Mucosa of stomach (tissue), 1 donor: ENCODE data around the gene MANEA.

ENCODE experiments used
- H3K27me3 ChIP-seq: one replicate; pipeline ENCODE4 v1.7.0; 2013; ENCODE audit warnings: mild to moderate bottlenecking, low read length; ENCODE audit not compliant: control insufficient read depth, insufficient read depth
- H3K36me3 ChIP-seq: one replicate; pipeline ENCODE4 v1.7.0; 2013; ENCODE audit warnings: low read length; ENCODE audit not compliant: control insufficient read depth, insufficient read depth
- H3K4me1 ChIP-seq: one replicate; pipeline ENCODE4 v1.7.0; 2013; ENCODE audit warnings: mild to moderate bottlenecking, low read length; ENCODE audit not compliant: control insufficient read depth, insufficient read depth
- H3K4me3 ChIP-seq: one replicate; pipeline ENCODE4 v1.7.0; 2013; ENCODE audit warnings: low read length
- H3K9ac ChIP-seq: one replicate; pipeline ENCODE4 v1.7.0; 2013; ENCODE audit warnings: mild to moderate bottlenecking, low read length, moderate library complexity
- H3K9me3 ChIP-seq: one replicate; pipeline ENCODE4 v1.7.0; 2013; ENCODE audit warnings: mild to moderate bottlenecking, low read length, moderate library complexity; ENCODE audit not compliant: control insufficient read depth
- donor health status: Pancreatic carcinoma.

The MANEA gene

GRCh38 chr6:95577304-95578105, at the start of gene MANEA:
Gene MANEA (plus strand): TSS chr6:95577535. CDS start chr6:95586440, 8,905 bp downstream.
- no peaks in the 10 kb centered on the region for H3K4me1 ChIP-seq
- no peaks in the 10 kb centered on the region for H3K9me3 ChIP-seq
- H3K27me3 ChIP-seq = no peaks in the 10 kb centered on the region
- H3K36me3 ChIP-seq = no peaks in the 10 kb centered on the region
- peak within 1 kb of the TSS; percentile 92 for H3K9ac ChIP-seq
- H3K4me3 ChIP-seq = peak within 1 kb of the TSS; percentile 28

GRCh38 chr6:95529762-95530161, 47.6 kb upstream of the MANEA start:
- Histone ChIP-seq H3K9me3 (no peaks in the 10 kb centered on the region), H3K27me3 (no peaks in the 10 kb centered on the region), H3K4me1 (peaks cover 4% of the 10 kb centered on the region), H3K36me3 (no peaks in the 10 kb centered on the region), H3K4me3 (no peak overlapping the region), H3K9ac (no peak overlapping the region)

- Histone ChIP-seq H3K9ac (no peak overlapping the region), H3K9me3 (no peaks in the 10 kb centered on the region)
These were observed 47.0 kb upstream of the MANEA start for GRCh38 chr6:95530176-95530819.

DNA sequence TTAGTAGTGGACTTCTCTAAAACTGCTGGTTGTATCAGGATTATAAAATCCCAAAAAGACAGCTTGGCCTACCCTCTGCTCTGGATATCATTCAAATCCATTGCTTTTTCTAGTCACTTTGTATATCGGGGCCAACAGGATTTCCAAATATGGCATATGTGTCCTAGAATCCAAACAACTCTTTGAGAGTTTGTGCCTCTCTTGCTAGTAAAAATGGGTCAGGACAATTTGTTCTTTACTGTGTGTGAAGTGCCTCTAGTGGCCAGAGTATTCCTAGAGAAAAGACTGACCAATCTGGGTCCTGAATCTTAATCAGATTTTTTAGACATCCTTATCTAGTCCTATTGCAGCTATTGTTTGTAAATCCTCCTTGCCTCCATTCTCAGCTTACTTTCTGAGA, 33.5 kb upstream of the MANEA start:
- no peaks in the 10 kb centered on the region for H3K9me3 ChIP-seq
- no peaks in the 10 kb centered on the region for H3K4me1 ChIP-seq
- H3K36me3 ChIP-seq = no peaks in the 10 kb centered on the region
- no peaks in the 10 kb centered on the region for H3K27me3 ChIP-seq
- H3K9ac ChIP-seq = no peak overlapping the region
- H3K4me3 ChIP-seq = no peak overlapping the region

More at GRCh38 chr6:95530176-95530819, 47.0 kb upstream of the MANEA start:
- Histone ChIP-seq H3K36me3 (no peaks in the 10 kb centered on the region), H3K27me3 (no peaks in the 10 kb centered on the region), H3K4me1 (peaks cover 4% of the 10 kb centered on the region), H3K4me3 (no peak overlapping the region)

DNA sequence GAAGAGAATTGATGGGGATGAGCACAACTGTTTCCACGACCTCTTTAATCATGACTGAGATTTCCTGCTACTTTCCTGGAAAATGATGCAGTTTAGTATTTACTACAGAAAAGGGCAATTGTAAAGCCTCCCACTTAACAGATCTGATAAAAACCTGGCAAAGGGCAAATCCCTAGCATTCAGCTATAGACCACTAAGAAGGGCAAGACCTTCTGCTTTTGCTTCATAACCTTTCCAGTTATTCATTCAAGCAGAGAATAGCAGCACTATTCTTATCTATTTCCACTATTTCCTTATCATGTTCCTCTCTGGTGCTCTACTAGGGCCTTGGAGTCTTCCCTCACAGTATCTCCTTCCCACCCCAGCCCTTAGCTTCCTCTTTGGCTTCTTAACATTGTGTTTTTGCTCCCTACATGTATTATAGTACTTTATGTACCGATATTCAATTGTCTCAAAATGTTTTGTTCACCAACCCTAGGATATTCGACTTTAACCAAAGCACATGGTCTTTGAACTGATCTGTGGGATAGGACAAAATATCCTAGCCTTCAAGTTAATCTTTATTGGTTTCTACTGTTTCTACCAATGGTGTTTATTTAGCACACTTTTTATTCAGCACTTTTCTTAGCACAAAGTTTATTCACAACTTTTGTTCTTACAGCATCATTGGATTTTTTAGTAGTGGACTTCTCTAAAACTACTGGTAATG, 32.7 kb upstream of the MANEA start:
- H3K27me3 ChIP-seq = no peaks in the 10 kb centered on the region
- no peak overlapping the region for H3K4me3 ChIP-seq
- H3K9ac ChIP-seq = no peak overlapping the region
- no peaks in the 10 kb centered on the region for H3K4me1 ChIP-seq
- H3K36me3 ChIP-seq = no peaks in the 10 kb centered on the region
- H3K9me3 ChIP-seq = no peaks in the 10 kb centered on the region

DNA sequence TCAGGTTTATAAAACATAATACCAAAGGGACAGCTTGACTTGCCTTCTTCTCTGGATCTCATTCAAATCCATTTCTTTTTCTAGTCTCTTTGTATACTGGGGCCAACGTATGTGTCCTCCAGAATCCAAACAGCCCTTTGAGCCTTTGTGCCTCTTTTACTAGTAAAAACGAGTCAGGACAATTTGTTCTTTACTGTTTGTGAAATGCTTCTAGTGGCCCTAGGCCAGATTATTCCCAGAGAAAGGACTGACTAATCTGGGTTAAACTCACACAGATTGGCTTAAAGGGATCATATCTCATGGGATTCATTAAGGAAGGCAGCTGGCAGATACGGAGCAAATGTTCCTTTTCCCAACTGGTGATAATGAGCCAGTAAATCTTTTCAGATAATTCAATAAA, 32.1 kb upstream of the MANEA start:
- Histone ChIP-seq H3K36me3 (no peaks in the 10 kb centered on the region), H3K9me3 (no peaks in the 10 kb centered on the region), H3K9ac (no peak overlapping the region), H3K4me3 (no peak overlapping the region), H3K27me3 (no peaks in the 10 kb centered on the region), H3K4me1 (no peaks in the 10 kb centered on the region)

- Histone ChIP-seq H3K9ac (no peak overlapping the region), H3K27me3 (no peaks in the 10 kb centered on the region), H3K36me3 (no peaks in the 10 kb centered on the region), H3K4me1 (no peaks in the 10 kb centered on the region), H3K9me3 (no peaks in the 10 kb centered on the region), H3K4me3 (no peak overlapping the region)
These were observed 31.6 kb upstream of the MANEA start for GRCh38 chr6:95545686-95546085.

DNA sequence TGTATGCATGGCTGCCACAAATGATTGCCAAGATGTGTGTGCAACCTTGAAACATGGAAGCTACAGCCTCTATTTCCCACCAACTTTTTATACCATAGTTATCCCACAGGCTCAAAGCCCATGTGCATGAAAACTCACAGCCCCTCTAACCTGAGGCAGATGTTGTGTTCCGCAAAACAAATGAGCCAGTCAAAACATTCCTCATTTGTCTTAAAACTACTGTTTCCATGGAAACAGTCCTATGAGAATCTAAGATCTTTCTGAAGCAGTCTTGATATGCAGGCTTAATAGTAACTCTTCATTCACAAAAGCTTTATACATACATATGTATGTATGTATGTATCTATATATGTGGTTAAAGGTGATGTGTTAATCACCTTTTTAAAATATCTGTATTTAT, 31.2 kb upstream of the MANEA start:
- Histone ChIP-seq H3K9me3 (no peaks in the 10 kb centered on the region), H3K36me3 (no peaks in the 10 kb centered on the region), H3K27me3 (no peaks in the 10 kb centered on the region), H3K9ac (no peak overlapping the region), H3K4me1 (no peaks in the 10 kb centered on the region), H3K4me3 (no peak overlapping the region)

DNA sequence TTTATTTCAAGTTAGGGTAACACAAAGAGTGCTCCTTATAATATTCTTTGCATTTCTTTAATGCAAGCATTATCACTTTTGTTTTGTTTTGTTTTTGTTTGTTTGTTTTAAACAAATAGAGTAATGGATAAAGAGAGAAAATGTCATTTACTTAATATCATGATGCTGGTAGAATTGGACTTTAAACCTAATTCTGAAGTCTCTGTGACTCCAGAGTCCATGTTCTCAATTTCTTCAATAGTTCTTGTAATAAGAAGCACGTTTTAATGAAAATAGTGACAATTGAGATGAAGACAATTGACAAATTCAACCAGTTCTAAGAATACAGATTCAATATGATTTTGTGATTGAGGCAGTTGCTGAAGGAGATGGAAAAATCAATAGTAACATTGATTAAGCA, 30.3 kb upstream of the MANEA start:
- no peak overlapping the region for H3K4me3 ChIP-seq
- H3K4me1 ChIP-seq = no peaks in the 10 kb centered on the region
- H3K9me3 ChIP-seq = no peaks in the 10 kb centered on the region
- no peaks in the 10 kb centered on the region for H3K36me3 ChIP-seq
- H3K27me3 ChIP-seq = no peaks in the 10 kb centered on the region
- H3K9ac ChIP-seq = no peak overlapping the region

- Histone ChIP-seq H3K36me3 (no peaks in the 10 kb centered on the region), H3K4me1 (no peaks in the 10 kb centered on the region), H3K27me3 (no peaks in the 10 kb centered on the region), H3K9ac (no peak overlapping the region), H3K4me3 (no peak overlapping the region), H3K9me3 (no peaks in the 10 kb centered on the region)
These were observed 29.0 kb upstream of the MANEA start for GRCh38 chr6:95548188-95548786.

DNA sequence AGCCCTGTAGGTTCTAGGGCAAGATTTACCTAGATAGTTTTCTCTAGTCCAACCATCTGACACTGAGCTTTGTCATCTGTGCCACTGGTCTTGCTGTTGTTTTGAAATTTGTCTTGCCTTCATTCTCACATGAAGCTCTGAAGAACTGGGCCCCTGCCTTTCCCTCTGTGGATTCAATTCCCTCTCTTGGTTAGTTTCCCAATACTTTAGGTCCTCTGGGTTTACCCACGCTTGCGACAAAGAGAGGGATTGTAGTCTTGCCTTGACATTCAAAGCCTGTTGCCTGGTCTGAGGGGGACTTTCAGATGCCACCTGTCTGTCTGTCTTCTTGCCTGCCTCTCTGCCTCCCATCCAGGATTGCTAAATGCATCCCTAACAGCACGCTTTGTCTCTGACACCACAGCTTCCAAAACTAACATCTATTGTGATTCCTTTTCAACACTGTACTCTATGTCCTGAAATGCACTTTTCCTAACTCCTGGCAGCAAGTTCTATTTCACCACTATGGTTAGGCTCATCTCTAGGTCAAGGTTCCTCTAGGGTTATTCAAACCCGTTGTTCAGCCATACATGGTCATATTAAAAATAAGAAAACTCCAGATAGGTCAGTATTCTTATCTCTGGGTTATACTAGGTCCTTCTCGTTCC, 25.5 kb upstream of the MANEA start:
- Histone ChIP-seq H3K4me1 (no peaks in the 10 kb centered on the region), H3K9me3 (no peaks in the 10 kb centered on the region), H3K27me3 (no peaks in the 10 kb centered on the region), H3K9ac (no peak overlapping the region), H3K36me3 (no peaks in the 10 kb centered on the region), H3K4me3 (no peak overlapping the region)
